Effector CD8-positive, alpha-beta T cell (primary cell): ENCODE measurements around the gene GTF2F2.
"Not testable (repeated sequence)": the region's sequence is repeated elsewhere in the genome, so short reads cannot be mapped to it uniquely, and the experiment has no call there.

Experiments used
- DNase-seq: peaks from one replicate; lab custom pipeline; 2025; lab: John Stamatoyannopoulos, UW

GTF2F2 gene

DNA sequence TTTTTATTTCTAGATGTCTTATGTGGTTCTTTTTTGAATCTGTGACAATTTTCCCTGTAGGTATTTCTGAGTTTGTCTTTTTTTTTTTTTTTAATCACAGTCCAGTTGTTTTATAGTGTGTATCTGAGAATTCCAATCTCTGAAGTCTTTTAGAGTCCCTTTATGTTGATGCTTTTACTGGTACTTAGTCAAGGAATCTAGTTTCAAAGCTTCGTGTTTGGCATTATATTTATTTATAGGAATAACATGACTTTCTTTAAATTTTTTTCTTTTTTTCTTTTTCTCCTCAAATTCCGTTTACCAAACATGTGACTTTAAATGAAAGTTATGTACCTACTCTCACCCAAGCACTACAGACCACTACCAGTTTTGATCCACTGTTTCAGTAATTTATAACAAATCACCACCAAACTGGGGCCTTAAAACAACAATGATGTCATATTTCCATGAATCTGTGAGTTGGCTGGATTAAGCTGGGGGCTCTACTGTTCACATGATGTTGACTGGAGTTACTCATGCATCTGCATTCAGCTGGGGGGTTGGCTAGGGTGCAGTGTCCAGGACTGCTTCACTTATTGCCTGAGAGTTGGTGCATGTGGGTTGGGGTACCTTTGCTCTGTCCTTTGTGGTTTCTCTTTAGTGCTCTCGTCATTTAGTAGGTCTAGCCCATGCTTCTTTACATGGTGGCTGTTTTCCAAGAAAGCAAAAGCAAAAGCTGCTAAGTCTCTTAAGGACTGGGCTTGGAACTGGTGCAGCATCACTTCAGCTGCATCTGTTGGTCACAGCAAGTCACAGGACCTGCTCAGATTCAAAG, 58.2 kb downstream of the GTF2F2 start:
- DNase-seq = no peak

DNA sequence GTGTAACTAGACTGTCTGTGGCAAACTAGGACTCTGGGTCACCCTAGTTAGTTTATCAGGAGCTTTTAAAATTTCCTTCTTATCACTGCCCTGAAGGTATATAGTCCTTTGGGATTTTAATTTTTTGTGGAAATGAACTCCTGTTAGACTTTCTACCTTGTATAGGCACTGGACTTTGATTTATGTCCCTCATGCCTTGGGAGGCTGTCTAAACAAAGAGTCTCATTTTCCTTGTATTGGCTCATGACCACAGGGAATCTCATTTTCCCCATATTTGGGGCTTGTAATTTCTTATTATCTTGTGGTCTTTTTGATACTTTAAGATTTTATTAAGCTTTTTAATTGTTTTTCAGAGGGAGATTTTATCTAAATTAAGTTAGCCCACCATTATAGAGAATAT, 59.1 kb downstream of the GTF2F2 start:
- no peak for DNase-seq

DNA sequence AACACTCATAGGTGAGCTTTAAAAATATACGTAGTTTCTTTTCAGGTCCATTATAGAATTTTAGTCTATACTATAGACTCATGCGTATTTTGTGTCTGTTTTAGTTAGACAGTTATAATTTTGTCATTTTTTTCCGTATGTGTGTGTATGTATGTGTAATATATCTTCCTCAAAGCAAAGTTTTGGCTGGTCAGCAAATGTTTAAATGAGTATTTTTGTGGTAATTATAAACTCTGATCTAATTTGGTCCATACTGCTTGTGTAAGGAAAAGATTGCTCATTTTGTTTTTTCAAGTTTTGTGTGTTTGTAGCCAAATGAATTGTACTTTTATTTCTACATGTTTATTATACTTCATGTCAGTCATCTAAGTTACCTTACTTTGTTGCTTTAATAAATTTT, 60.0 kb downstream of the GTF2F2 start:
- no peak for DNase-seq

DNA sequence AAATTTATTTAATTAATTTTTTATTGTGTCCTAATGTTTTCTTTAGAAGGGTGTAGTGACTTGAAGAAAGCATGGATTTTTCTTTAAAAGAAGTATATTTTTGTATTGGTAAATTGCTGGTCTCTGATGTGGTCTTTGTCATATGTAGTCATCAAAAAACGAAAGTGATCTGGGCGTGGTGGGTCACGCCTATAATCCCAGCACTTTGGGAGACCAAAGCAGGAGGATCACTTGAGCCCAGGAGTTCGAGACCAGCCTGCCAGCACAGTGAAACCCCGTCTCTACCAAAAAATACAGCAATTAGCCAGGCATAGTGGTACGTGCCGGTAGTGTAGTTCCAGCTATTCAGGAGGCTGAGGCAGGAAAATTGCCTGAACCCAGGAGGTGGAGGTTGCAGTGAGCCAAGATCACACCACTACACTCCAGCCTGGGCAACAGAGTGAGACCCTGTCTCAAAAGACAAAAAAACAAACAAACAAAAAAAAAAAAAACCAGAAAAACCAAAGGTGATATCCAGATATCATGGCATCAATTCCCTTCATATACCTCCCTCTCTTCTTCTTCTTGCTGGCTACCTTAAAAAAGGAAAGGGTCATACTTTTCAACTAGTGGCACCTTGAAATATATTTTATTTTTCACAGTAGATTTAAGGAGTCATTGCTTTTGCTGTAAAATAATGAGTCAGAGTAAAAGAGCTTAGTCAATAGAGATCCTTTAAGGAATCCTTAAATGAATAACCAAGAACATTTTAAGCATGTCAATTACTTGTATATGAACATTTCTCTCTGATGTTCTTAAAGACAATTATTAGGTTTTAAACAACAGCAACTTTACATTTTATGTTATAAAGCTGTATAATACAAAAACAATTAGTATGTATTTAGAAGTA, 60.6 kb downstream of the GTF2F2 start:
- no peak for DNase-seq

DNA sequence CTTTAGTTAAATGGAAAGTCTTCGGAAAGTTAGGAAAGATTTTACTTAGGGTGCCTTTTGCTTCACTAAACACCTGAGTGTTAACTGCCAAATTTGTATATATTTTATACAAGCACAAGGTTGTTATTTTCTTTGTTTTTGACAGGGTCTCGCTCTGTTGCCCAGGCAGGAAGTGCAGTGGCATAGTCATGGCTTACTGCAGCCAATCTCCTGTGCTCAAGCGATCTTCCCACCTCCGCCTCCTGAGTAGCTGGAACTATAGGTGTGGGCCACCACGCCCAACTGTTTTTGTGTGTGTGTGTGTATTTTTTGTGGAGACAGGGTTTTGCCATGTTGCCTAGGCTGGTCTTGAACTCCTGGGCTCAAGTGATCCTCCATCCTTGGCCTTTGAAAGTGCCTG, 64.4 kb downstream of the GTF2F2 start:
- DNase-seq = no peak

DNA sequence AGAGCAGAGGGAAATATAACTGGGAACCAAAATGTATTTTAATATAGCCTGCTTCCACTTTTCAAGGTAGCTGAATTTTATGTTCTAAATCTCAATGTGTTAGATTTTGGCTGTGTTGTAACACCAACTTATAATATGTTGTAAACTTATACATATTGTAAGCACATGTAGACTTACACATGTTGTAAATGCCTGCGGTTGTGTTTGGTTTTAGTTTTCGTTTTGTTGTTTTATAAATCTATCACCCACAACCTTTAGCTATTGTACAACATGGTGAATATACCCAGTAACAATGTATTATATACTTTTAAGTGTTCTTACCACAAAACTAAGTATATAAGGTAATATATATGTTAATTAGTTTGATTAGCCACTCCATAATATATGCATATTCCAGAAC, 65.0 kb downstream of the GTF2F2 start:
- no peak for DNase-seq

DNA sequence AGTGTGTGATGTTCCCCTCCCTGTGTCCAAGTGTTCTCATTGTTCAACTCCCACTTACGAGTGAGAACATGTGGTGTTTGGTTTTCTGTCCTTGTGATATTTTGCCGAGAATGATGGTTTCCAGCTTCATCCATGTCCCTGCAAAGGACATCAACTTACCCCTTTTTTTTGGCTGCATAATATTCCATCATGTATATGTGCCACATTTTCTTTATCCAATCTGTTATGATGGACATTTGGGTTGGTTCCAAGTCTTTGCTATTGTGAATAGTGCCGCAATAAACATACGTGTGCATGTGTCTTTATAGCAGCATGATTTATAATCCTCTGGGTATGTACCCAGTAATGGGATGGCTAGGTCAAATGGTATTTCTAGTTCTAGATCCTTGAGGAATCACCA, 68.8 kb downstream of the GTF2F2 start:
- not testable (repeated sequence) for DNase-seq

DNA sequence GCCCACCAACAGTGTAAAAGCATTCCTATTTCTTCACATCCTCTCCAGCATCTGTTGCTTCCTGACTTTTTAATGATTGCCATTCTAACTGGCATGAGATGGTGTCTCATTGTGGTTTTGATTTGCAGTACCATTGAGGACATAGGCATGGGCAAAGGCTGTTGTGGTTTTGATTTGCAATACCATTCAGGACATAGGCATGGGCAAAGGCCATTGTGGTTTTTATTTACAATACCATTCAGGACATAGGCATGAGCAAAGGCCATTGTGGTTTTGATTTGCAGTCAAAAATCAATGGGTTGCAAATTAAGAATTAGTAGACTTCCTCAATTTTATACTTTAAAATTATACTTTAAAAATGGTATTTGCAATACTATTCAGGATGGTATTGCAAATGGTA, 69.2 kb downstream of the GTF2F2 start:
- DNase-seq = not testable (repeated sequence)

DNA sequence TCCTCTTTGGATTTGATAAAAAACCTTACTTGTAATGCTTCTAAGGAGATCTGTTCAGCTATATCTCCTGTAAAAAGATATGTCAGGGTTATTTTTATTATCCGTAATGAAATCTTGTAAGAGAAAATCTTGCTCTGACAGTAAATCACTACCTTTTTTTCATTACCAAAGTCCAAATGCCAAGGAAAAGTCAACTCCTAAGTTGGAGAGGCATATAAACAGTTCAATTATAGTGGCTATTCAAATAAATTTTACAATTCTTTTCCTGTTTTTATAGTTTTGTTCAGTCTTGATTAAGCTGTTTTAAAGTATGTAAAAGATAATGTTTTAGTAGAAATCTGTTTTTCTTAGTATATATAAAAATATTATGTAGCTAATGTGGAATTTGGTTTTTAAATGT, 71.6 kb downstream of the GTF2F2 start:
- no peak for DNase-seq

DNA sequence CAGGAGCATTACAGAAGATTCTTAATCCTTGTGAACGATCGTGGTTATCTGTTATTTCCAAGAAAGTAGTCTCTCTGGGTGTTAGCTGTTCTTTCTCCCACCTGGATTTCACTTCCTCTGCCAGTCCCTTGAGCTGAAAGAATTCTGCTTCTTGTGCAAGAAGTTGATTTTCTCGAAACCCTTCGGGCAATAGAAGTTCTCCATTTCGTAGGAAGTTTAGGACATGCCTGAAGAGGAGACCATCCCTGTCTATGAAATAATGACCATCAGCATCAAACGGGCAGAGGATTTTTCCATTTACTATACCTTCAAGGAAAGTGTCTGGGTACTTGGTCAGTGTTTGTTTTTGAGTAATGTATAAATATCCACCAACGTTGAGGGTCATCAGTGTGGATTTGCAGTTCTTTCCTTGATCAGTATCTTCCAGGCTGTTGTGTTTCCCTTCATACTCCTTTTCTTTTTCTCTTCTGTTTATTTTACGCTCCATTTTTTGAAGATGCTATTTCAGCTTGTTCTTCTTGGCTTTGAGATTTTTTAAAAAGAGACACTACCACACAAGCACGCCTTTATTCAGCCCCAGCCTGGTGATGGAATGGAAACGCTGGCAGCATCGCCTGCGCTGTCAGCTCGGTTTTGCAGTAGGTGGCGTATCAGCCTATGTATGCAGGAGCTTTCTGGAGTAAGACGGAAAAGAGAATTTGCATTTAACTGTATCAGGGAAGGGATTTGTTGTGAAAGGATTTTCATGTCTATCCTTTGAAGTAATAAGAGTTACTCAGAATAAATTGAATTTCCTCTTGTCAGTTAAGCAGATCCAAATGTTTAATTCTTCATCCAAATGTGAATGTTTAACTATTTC, 74.0 kb downstream of the GTF2F2 start:
- DNase-seq = no peak

DNA sequence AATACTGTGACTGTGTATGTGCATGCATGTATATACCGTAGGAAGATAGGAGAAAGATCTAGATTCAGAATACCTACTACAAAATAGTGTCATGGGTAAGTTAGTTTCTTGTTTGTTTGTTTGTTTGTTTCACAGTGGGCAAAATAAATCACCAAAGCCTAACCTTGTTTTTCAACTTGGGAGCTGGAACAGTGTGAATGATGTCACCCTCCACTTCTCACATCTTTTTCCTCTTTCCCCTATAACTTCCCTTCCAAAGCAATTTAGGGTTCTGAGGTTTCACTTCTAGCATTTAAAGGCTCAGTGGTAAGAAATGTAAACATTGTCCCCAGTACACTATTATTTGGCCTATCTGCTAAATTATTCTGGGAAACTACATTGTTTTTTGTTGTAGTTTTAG, 75.1 kb downstream of the GTF2F2 start:
- no peak for DNase-seq

DNA sequence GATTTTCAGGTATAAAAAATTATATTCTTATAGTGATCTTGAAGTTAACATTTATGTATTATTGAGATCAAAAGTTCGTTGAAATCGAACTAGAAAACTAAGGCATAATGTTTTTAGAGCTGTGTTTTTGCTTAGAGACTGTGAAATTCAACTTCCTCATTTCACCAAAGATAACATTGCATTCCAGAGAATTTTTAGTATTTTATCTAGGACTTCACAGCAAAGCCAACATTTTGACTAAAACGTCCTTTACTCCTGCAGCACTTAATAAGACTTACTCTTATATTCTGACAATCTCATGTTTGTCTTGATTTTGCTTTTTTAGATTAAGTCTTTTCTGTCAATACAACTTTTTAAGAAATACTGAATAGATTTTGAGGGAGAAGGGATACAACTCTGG, 75.8 kb downstream of the GTF2F2 start:
- DNase-seq = no peak

DNA sequence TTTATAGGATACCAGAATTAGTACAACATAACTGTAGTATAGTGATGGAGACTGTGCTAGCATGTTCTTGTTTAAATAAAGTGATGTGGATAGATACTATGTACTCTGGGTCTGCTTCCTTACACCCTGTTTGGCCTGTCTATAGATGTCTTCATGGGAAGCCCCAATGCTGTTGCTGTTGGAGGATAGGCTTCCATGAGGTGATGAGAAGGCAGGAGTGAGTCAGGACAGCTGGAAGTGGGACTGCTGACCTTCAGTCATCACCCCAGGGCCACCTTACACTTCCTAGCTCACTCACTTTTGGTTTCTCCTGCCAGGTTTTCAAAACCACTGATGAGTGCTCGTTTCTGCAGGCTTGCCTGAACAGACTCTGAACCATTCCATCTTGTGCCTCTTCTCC, 76.3 kb downstream of the GTF2F2 start:
- no peak for DNase-seq

DNA sequence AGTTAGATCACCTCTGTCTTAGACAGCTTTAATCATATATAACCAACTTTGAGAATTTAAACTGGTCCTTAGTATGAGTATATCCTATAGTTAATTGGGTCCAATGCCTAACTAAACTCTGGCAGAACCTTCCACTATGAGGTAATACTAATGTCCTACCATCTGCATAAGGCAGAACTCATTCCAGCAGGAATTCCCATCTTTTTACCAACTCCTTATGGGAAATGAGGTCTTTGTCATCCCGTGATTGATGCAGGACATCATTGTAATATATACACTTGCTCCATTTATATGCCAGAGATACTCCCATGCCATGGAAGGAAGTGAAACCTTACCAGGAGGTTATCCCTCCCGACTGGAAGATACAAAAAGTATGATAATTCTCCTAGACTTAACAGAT, 77.7 kb downstream of the GTF2F2 start:
- DNase-seq = no peak

DNA sequence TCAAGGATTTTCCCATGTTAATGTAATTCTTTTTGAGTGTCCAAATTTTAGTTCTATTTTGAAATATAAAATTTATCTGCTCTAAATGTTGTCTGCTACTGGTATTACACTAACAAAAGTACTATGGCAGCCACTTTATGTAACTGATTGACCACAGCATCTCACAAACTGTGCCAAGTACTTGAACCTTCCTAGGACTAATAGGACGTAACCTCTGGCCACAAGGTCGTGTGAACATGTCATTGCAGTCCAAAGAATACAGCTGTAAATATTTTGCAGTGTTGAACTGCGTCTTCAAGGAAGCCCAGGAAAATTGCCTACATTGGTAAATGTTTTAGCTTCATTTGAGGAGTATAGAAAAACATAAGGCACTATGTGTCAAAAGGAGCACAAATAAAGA, 78.6 kb downstream of the GTF2F2 start:
- no peak for DNase-seq

DNA sequence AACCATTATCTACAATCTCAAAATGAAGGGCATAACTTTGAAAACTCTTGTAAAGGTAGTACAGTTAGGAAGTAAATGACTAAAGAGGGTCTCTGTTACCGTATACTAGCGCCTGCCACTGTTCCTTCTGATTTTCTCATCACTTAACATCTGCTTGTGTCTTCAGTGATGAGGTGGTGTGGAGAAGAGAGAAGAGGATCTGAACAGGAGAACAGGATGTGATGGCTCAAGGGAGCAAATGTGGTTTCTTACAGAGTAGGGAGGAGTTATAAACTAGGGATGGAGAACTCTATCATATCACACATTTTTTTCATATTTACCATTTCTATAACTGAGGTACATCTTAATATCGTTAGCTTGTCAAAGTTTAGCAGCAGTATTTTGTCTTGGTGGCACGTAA, 79.4 kb downstream of the GTF2F2 start:
- no peak for DNase-seq

DNA sequence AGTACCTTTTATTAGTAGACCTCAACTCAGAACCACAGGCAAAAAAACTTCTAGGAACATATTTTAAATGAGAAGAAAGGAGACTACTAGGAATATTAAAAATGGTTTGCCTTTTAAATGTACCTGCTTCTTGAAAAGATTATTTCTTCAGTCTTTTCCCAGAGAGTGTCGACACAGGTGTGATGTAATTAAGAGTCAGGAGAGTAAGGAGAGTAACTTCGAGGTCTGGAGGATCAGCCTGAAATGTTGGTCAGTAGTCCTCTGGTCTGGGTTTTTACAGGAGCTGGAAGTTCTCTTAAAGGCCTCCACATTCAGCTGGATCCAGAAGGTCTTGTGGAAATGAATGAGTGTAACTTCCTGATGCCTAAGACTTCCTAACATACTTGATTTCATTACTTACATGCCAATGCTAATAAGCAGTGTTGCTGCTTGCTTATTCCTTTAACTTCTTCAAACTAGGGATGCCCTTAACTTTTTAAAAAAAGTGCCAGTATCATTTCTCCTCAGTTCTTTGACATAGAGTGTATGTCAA, 80.5 kb downstream of the GTF2F2 start, which contains the start of gene KCTD4:
KCTD4 (minus strand) TSS at position 345 of the 532 bp plus-strand sequence. CDS start 6,478 bp downstream, outside the sequence.
- DNase-seq = no peak

DNA sequence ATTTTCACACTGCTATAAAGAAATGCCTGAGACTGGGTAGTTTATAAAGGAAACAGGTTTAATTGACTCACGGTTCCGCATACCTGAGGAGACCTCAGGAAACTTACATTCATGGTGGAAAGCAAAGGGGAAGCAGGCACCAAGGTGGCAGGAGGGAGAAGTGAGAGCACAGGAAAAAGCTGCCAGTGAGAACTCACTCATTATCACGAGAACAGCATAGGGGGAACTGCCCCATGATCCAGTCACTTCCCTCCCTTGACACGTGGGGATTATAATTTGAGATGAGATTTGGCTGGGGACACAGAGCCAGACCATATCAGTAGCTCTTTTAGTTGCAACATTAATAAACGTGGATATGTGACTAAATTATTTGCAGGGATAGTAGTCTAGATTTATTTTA, 84.8 kb downstream of the GTF2F2 start:
- no peak for DNase-seq

DNA sequence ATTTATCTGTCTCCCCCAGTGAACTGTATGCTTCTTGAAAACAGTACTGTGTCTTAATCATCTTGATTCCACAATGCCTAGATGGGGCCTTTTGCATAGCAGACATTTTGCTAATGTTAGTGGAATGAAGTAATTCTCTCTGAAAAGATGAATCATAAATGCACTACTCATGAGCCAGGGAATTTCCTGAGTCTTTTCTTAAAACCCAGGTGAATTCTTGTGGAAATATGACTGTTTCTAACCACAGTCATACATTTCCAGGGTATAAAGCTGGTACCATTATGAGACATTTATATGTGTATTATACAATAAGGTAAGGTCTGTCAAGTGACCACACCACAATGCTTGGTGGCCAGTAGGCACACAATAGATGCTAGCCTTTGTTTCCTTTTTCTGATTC, 86.0 kb downstream of the GTF2F2 start:
- no peak for DNase-seq

DNA sequence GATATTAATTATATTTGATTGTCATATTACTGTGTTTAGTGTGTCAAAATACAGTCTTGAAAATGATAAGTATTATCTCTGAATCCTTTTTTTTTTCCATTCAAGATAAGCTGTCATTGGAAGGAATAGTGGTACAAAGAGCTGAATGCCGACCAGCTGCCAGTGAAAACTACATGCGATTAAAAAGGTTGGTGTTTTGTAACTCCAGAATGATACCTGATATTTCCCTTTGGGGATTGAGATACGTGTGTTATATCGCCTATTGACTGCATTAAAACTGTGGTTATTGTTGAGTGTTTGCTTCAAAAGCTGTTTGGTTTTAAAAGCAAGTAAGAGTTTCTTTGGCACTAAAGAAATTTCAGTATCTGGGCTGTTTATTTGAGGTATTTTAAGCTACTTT, 87.0 kb downstream of the GTF2F2 start:
- no peak for DNase-seq

DNA sequence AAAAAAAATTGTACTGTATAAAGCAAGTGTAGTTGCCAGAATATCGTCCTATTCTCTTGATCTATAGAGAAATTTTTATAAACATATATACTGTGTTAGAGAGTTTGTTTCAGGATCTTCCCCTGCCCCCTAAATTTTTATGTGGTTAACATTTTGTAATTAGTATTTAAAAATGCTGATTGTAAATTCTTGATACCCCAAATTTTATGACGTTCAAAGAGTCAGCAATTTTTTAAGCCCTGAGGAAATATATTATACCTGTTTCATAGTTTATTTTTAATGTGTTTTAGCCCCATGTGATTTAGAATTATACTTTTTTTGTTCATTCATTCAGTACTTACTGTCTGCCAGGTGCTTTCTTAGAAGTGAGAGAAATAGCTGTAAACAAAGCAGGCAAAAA, 87.8 kb downstream of the GTF2F2 start:
- DNase-seq = no peak

DNA sequence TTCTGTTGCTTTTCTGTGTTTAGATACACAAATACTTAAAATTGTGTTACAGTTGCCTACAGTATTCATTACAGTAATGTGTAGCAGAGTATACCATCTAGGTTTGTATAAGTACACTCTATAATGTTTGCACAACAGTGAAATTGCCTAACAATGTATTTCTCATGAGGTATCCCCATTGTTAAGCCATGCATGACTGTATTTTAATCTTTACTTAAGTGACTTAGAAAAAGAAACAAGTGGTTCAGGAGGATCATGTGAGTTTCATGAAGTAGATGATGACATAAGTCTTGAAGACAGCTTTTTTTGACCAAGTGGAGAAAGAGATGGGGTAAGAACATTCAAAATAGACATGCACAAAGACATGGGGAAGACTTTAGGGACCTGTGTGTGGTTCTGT, 88.9 kb downstream of the GTF2F2 start:
- DNase-seq = no peak
